ENCODE measurements around the gene ELN. TPM values are rescaled to one million over a fixed set of nuclear protein-coding genes. Genes with fewer than 3 reads are reported as not detected.

ELN gene
- total RNA-seq, 4 donors from 2014 or later, result 46.5 to 152 (median 108) TPM

DNA sequence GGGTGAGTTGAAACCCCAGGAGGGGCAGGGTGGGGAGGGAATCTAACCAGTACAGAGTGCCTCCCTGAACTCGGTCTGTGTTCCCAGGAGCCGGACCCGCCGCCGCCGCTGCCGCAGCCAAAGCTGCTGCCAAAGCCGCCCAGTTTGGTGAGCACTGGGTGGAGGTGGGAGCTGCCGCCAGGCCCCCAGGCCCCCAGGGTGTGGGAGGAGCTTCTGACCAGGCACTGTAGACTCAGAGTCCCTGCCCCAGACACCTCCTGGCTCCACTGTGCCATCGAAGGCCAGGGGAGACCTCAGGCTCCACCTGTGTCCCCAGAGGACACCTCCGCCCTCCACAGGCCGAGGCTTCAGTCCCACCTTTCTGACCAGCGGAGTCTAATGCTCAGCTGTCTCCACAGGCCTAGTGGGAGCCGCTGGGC, 35.3 kb downstream of the ELN start:
- TF ChIP-seq, protein P1, sequence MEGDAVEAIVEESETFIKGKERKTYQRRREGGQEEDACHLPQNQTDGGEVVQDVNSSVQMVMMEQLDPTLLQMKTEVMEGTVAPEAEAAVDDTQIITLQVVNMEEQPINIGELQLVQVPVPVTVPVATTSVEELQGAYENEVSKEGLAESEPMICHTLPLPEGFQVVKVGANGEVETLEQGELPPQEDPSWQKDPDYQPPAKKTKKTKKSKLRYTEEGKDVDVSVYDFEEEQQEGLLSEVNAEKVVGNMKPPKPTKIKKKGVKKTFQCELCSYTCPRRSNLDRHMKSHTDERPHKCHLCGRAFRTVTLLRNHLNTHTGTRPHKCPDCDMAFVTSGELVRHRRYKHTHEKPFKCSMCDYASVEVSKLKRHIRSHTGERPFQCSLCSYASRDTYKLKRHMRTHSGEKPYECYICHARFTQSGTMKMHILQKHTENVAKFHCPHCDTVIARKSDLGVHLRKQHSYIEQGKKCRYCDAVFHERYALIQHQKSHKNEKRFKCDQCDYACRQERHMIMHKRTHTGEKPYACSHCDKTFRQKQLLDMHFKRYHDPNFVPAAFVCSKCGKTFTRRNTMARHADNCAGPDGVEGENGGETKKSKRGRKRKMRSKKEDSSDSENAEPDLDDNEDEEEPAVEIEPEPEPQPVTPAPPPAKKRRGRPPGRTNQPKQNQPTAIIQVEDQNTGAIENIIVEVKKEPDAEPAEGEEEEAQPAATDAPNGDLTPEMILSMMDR (IDR thresholded peaks at IDR 0.05), result no peak
- TF ChIP-seq EP300 (IDR thresholded peaks at IDR 0.05) (no peak), POLR2A (IDR thresholded peaks at IDR 0.05) (no peak)
- Histone ChIP-seq H3K27ac (peak overlapping the region in 2 of 4 donors; percentile 95 to 98), H3K4me3 (no peak overlapping the region), H3K36me3 (peaks cover 0 to 66% (median 0%) of the 10 kb centered on the region in 3 donors), H3K27me3 (no peaks in the 10 kb centered on the region), H3K9me3 (no peaks in the 10 kb centered on the region), H3K4me1 (peaks cover 0 to 33% (median 4%) of the 10 kb centered on the region in 4 donors)
- DNase-seq (ENCODE audit: low spot score in 2 of 2), result no peak
- 79 to 91% methylated on average over 6 to 14 of the region's 14 CpGs for WGBS, 2 donors

DNA sequence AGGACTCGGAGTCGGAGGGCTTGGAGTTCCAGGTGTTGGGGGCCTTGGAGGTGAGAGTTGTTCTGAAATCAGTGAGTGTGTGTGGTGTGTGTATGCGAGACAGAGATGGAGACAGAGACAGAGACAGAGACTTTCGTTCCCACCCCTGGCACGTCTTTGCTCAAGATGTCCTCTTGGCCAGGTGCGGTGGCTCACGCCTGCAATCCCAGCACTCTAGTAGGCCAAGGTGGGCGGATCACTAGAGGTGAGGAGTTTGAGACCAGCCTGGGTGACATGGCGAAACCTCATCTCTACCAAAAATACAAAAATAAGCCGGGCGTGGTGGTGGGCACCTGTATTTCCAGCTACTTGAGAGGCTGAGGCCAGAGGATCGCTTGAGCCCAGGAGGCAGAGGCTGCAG, 35.7 kb downstream of the ELN start:
- H3K4me1 ChIP-seq, result peaks cover 0 to 33% (median 4%) of the 10 kb centered on the region in 4 donors
- no peak for TF ChIP-seq POLR2A (IDR thresholded peaks at IDR 0.05)
- no peak for TF ChIP-seq EP300 (IDR thresholded peaks at IDR 0.05)
- TF ChIP-seq, protein P1 (IDR thresholded peaks at IDR 0.05), result no peak
- H3K27ac ChIP-seq, result peak overlapping the region in 1 of 4 donors; percentile 95
- DNase-seq (ENCODE audit: low spot score in 2 of 2), result no peak
- 89 to 96% methylated on average over 12 of the region's 12 CpGs for WGBS, 2 donors
- H3K9me3 ChIP-seq, result no peaks in the 10 kb centered on the region
- no peaks in the 10 kb centered on the region for H3K27me3 ChIP-seq
- peaks cover 0 to 62% (median 0%) of the 10 kb centered on the region in 3 donors for H3K36me3 ChIP-seq
- H3K4me3 ChIP-seq, result no peak overlapping the region

DNA sequence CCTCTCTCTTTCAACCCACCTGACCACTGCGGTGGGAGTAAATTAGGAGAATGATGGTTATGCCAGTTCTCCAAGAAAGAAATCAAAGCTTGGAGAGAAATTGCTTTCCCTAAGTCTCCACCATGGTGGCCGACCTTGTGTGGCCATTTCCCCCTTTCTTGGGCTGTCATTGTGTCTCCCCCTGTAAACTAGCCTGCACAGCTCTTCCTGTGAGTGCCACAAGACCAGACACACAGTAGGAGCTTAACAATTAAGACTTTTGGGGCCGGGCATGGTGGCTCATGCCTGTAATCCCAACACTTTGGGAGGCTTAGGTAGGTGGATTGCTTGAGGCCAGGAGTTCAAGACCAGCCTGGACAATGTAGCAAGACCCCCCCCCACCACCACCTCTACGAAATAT, 36.7 kb downstream of the ELN start:
- TF ChIP-seq, protein P1 (IDR thresholded peaks at IDR 0.05), result no peak
- no peak for TF ChIP-seq POLR2A (IDR thresholded peaks at IDR 0.05)
- no peak for TF ChIP-seq EP300 (IDR thresholded peaks at IDR 0.05)
- no peak for DNase-seq (ENCODE audit: low spot score in 2 of 2)
- WGBS, 2 donors, result 81 to 89% methylated on average over 4 of the region's 4 CpGs
- Histone ChIP-seq H3K4me1 (peaks cover 0 to 32% (median 4%) of the 10 kb centered on the region in 4 donors), H3K9me3 (no peaks in the 10 kb centered on the region), H3K36me3 (peaks cover 0 to 56% (median 0%) of the 10 kb centered on the region in 3 donors), H3K27ac (no peak overlapping the region), H3K27me3 (no peaks in the 10 kb centered on the region), H3K4me3 (no peak overlapping the region)

DNA sequence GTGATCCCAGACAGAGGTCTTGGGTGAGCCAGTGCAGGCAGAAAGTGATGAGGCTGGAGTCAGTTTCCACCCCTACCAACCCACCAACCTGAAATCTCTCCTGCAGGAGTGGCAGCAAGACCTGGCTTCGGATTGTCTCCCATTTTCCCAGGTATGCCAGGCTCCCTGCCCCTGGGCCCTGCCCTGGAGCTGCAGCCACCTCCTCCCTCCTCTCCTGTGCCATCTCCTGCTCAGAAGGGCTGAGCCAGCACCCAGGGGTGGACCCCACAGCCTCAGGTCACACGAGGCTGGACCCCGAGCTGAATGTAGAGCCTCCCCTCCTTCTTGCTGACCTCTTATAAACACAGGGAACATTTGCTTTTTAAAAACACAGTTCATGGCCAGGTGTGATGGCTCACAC, 38.7 kb downstream of the ELN start:
- H3K4me1 ChIP-seq, result peaks cover 0 to 16% (median 2%) of the 10 kb centered on the region in 4 donors
- TF ChIP-seq, protein P1 (IDR thresholded peaks at IDR 0.05), result no peak
- TF ChIP-seq EP300 (IDR thresholded peaks at IDR 0.05) (no peak), POLR2A (IDR thresholded peaks at IDR 0.05) (no peak)
- H3K9me3 ChIP-seq, result no peaks in the 10 kb centered on the region
- no peak overlapping the region for H3K4me3 ChIP-seq
- 91% methylated on average over 3 of the region's 3 CpGs for whole genome bisulfite sequencing, 2 donors
- no peak overlapping the region for H3K27ac ChIP-seq
- no peak for DNase-seq (ENCODE audit: low spot score in 2 of 2)
- no peaks in the 10 kb centered on the region for H3K27me3 ChIP-seq
- peaks cover 0 to 40% (median 0%) of the 10 kb centered on the region in 3 donors for H3K36me3 ChIP-seq

DNA sequence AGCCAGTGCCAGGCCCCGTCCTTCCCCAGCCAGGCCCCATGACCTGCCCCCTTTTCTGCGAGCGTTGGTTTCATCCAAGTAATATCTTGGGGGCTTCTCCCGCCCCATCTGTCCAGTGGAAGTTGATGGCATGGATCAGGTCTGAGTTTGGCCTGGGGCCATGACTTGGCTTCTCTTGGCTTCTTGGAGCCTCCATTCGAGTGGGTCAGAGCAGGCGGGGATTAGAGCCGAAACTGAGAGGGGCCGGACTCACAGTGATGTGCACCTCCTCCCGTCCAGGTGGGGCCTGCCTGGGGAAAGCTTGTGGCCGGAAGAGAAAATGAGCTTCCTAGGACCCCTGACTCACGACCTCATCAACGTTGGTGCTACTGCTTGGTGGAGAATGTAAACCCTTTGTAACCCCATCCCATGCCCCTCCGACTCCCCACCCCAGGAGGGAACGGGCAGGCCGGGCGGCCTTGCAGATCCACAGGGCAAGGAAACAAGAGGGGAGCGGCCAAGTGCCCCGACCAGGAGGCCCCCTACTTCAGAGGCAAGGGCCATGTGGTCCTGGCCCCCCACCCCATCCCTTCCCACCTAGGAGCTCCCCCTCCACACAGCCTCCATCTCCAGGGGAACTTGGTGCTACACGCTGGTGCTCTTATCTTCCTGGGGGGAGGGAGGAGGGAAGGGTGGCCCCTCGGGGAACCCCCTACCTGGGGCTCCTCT, 40.6 kb downstream of the ELN start:
- Histone ChIP-seq H3K4me1 (peaks cover 0 to 4% (median 0%) of the 10 kb centered on the region in 4 donors), H3K36me3 (peaks cover 0 to 32% (median 0%) of the 10 kb centered on the region in 3 donors), H3K27ac (peak overlapping the region in 1 of 4 donors; percentile 36), H3K9me3 (no peaks in the 10 kb centered on the region), H3K4me3 (no peak overlapping the region), H3K27me3 (no peaks in the 10 kb centered on the region)
- no peak for DNase-seq (ENCODE audit: low spot score in 2 of 2)
- TF ChIP-seq EP300 (IDR thresholded peaks at IDR 0.05) (no peak), POLR2A (IDR thresholded peaks at IDR 0.05) (no peak)
- TF ChIP-seq, protein P1 (IDR thresholded peaks at IDR 0.05), result no peak
- 80 to 82% methylated on average over 20 of the region's 20 CpGs for WGBS, 2 donors
